Measurements from ENCODE around the gene CFAP20DC. TPM values are rescaled to one million over a fixed set of nuclear protein-coding genes. Genes with fewer than 3 reads are reported as not detected.

The CFAP20DC gene
- total RNA-seq, 4 donors from 2014 or later = 0.38 to 2.7 (median 1.3) TPM; not detected in 1

GRCh38 chr3:58833491-58833890 is 216.3 kb downstream of the CFAP20DC start:
- TF ChIP-seq CTCF (IDR thresholded peaks at IDR 0.05; ENCODE audit: low read depth) = no peak

GRCh38 chr3:58829321-58830000 is 220.4 kb downstream of the CFAP20DC start:
- TF ChIP-seq CTCF (IDR thresholded peaks at IDR 0.05; ENCODE audit: low read depth) = no peak

- no peak for TF ChIP-seq CTCF (IDR thresholded peaks at IDR 0.05; ENCODE audit: low read depth)
These were observed 225.0 kb downstream of the CFAP20DC start for GRCh38 chr3:58824777-58825176.

- TF ChIP-seq CTCF (IDR thresholded peaks at IDR 0.05; ENCODE audit: low read depth) = no peak
These were observed 225.5 kb downstream of the CFAP20DC start for GRCh38 chr3:58824285-58824684.

- no peak for TF ChIP-seq CTCF (IDR thresholded peaks at IDR 0.05; ENCODE audit: low read depth)
These were observed 244.9 kb downstream of the CFAP20DC start for GRCh38 chr3:58804914-58805313.

GRCh38 chr3:58801541-58801940 is 248.3 kb downstream of the CFAP20DC start:
- TF ChIP-seq CTCF (IDR thresholded peaks at IDR 0.05; ENCODE audit: low read depth) = no peak

GRCh38 chr3:58800940-58801339 is 248.9 kb downstream of the CFAP20DC start:
- no peak for TF ChIP-seq CTCF (IDR thresholded peaks at IDR 0.05; ENCODE audit: low read depth)

All from subcutaneous adipose tissue (tissue), 4 donors.